Anterior cingulate cortex (tissue), 58 donors: Measurements from ENCODE around the gene PHLDB1.
A peak's percentile ranks its signal among the peaks of the same experiment; 100 is the strongest.

Experiments
- DNase-seq, 58 donors: peaks; one replicate each; lab custom pipeline; 2025; lab: John Stamatoyannopoulos, UW

Gene PHLDB1

GRCh38 chr11:118699506-118700220 is 92.2 kb downstream of the PHLDB1 start:
- no peak for DNase-seq

GRCh38 chr11:118703563-118704106 is 96.2 kb downstream of the PHLDB1 start:
- peak in 13 of 58 donors; percentile 10 to 54 (median 19) for DNase-seq

DNA sequence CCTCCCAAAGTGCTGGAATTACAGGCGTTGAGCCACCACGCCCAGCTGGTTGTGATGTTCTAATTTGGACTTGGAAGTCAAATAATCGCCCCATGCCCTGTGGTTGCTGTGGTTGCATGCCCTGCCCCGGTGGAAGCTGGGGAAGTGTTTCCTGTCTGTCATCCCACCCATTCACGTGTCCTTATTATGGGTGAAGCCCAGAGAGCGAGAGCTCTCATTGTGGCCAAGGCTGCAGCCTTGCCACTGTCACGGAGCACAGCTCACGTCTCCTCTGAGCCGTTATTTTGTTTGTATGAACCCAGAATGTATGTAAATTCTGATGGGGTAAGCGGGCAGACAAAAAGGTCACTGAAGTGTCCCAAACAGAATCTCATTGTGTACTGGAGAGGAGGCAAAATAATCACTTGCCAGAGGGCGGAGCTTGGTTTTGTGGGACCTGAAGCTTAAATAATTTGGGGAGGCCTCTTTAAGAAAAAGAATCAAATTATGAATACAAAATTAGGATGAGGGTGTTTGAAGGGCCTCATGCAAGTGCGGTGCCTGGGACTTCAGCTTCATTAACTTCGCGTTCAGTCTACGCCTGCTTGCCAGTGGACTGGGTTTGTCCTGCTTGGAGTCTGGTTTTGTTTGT is 97.8 kb downstream of the PHLDB1 start:
- peak in 31 of 58 donors; percentile 6 to 83 (median 47) for DNase-seq

DNA sequence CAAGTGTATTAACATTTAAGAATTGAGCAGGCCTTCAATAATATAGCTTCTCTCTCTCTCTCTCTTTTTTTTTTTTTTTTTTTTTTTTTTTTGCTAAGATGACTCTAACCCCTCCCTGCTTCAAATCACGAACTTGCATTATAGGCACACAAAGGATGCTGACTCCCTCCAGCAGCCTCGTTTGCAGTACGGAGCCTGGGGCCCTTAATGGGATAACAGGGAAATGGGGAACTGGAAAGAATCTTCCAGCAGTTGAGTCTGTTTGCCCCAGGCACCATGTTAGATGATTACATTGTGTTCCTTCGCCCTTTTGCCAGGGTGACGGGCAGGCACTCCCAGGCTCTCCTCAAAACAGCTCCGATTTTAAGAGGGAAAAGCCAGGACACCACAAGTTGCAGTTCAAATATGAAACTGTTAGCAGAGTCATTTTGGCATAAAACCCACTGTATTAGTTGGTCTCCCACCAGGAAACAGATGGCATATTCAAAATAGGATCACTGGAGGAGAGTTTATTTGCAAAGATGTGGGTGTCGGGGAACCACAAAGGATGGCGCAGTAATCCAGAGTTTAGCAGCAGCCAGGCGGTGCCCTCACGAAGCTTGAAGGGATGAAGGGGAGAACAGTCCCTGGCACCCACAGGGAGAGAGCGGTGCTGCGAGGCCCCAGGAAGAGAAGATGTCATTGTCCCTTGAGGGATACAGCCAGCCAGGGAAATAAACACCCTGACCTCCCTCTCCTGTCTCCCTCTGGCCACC is 98.6 kb downstream of the PHLDB1 start:
- peak in 12 of 58 donors; percentile 11 to 36 (median 28) for DNase-seq

- no peak for DNase-seq
Measured at GRCh38 chr11:118706546-118706825, 99.1 kb downstream of the PHLDB1 start.
